OCI-LY7 (cell line): ENCODE data around the gene ALDH2. TPM values are rescaled to one million over a fixed set of nuclear protein-coding genes. Genes with fewer than 3 reads are reported as not detected.

ENCODE experiments used
- BruUV-seq: library from RNA; stranded (reverse); fragments of 400-500 nt; replicated peaks from 2 replicates; lab custom pipeline; 2021; lab: Mats Ljungman, UMichigan
- CTCF ChIA-PET: fragments of 300-600 bp; sonication (Branson Sonifier 250); formaldehyde crosslinking; loops from one replicate; lab custom pipeline; 2022; ENCODE audit warnings: antibody characterized with exemption; ENCODE audit not compliant: unreplicated experiment; lab: Charles Lee
- POLR2A ChIA-PET: fragments of 300-600 bp; sonication (Branson Sonifier 250); formaldehyde crosslinking; loops from one replicate; lab custom pipeline; 2022; ENCODE audit warnings: antibody characterized with exemption; lab: Charles Lee
- DNase-seq: peaks from one replicate; pipeline ENCODE4 v3.0.0-alpha.2; 2015; ENCODE audit warnings: low spot score
- H2AFZ ChIP-seq: fragments of 200-600 bp; sonication (generic), shearing (Covaris generic); 2 replicates; pipeline ENCODE4 v1.6.1; 2014; ENCODE audit warnings: mild to moderate bottlenecking, antibody characterized with exemption, low read length, moderate library complexity
- H3K27ac ChIP-seq: fragments of 200-600 bp; sonication (generic); 2 replicates; pipeline ENCODE4 v1.5.1; 2014; ENCODE audit warnings: mixed run types, low read depth, mild to moderate bottlenecking, moderate library complexity, low read length, inconsistent platforms; ENCODE audit not compliant: poor library complexity, severe bottlenecking
- H3K36me3 ChIP-seq: fragments of 200-600 bp; sonication (generic); 2 replicates; pipeline ENCODE4 v1.6.1; 2014; ENCODE audit warnings: mild to moderate bottlenecking, antibody characterized with exemption, low read length, moderate library complexity, mixed read lengths; ENCODE audit not compliant: insufficient read depth
- H3K4me1 ChIP-seq: fragments of 200-600 bp; sonication (generic); 2 replicates; pipeline ENCODE4 v1.5.1; 2014; ENCODE audit warnings: mild to moderate bottlenecking, low read length; ENCODE audit not compliant: insufficient read depth, poor library complexity, severe bottlenecking
- H3K4me2 ChIP-seq: fragments of 200-600 bp; sonication (generic); 2 replicates; pipeline ENCODE4 v1.6.1; 2014; ENCODE audit warnings: mild to moderate bottlenecking, low read length
- H3K4me3 ChIP-seq: fragments of 200-600 bp; sonication (generic); 2 replicates; pipeline ENCODE4 v1.5.1; 2014; ENCODE audit warnings: mild to moderate bottlenecking, low read depth, low read length; ENCODE audit not compliant: poor library complexity, severe bottlenecking
- H3K79me2 ChIP-seq: fragments of 200-600 bp; sonication (generic); 2 replicates; pipeline ENCODE4 v1.6.1; 2016; ENCODE audit warnings: low read depth, mild to moderate bottlenecking, low read length, moderate library complexity, mixed read lengths; ENCODE audit not compliant: insufficient read depth
- H3K9me2 ChIP-seq: fragments of 200-600 bp; sonication (generic); 2 replicates; pipeline ENCODE4 v1.6.1; 2016; ENCODE audit warnings: mild to moderate bottlenecking, low read length, mixed read lengths; ENCODE audit not compliant: insufficient read depth
- H3K9me3 ChIP-seq: fragments of 200-600 bp; sonication (generic); 2 replicates; pipeline ENCODE4 v1.6.1; 2014; ENCODE audit warnings: mild to moderate bottlenecking, mixed run types, low read length, mixed read lengths
- H4K20me1 ChIP-seq: fragments of 200-600 bp; sonication (generic); 2 replicates; pipeline ENCODE4 v1.6.1; 2014; ENCODE audit warnings: mild to moderate bottlenecking, antibody characterized with exemption, low read length, moderate library complexity, mixed read lengths; ENCODE audit not compliant: insufficient read depth
- EZH2phosphoT487 ChIP-seq: fragments of 200-600 bp; sonication (generic); IDR thresholded peaks from 2 replicates; pipeline ENCODE4 v1.6.1; 2018; ENCODE audit warnings: low read depth, borderline replicate concordance, mild to moderate bottlenecking, mixed run types, antibody characterized with exemption, low read length, moderate library complexity, mixed read lengths
- intact Hi-C: fragments of 100-400 bp; cut with micrococcal nuclease; formaldehyde crosslinking; loops from one replicate; pipeline ENCODE4 v1.10.0; 2022; ENCODE audit not compliant: unreplicated experiment
- total RNA-seq, 2 experiments: library from RNA; depleted of rRNA in 1 of 2; stranded (reverse); fragments of >200 nt in 1 of 2; shearing (Covaris generic) in 1 of 2; gene quantifications; 2 replicates each; pipeline ENCODE4 v1.2.3, GENCODE V29; 2014 to 2022
- TF ChIP-seq, protein P1 (sequence below): fragments of 200-600 bp; sonication (generic); conservative IDR thresholded peaks from 2 replicates; pipeline ENCODE4 v1.5.1; 2014; ENCODE audit warnings: mild to moderate bottlenecking, antibody characterized with exemption, low read length, moderate library complexity, mixed read lengths

The ALDH2 gene
- total RNA-seq, 2 experiments from 2014 or later: 16.5 to 19.9 TPM

DNA sequence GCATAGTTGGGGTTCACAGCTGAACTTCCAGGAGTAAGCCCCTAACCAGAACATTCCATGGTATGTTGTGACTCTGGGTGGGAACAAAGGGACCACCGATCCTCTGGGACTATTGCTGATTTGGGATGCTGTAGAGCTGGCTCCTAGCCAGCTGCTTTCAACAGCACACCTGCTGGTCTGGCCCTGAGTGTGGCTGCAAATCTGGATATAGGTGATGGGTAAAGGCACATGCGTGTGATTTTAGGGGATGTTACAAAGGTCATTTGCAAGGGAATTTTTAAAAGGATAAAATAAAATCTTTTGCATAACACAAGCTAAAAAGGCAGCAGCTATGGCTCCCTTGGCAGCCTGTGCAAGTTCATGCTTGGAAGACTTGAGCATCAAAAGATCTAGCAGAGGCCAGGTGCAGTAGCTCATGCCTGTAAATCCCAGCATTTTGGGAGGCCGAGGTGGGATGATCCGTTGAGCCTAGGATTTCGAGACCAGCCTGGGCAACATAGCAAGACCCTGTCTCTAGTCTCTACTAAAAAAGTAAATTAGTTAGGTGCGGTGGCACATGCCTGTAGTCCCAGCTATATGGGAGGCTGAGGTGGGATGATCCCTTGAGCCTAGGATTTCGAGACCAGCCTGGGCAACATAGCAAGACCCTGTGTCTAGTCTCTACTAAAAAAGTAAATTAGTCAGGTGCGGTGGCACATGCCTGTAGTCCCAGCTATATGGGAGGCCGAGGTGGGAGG, 1.6 kb downstream of the ALDH2 start:
- ChIA-PET POLR2A (interaction anchor here (0.7 to 1.0 kb wide), 2 partner anchors 8 to 9 kb away, joined by 3 to 4 read pairs; no protein-coding TSS in a partner anchor), CTCF (interaction anchor here (0.7 kb wide), 1 partner anchor 18 kb away, joined by 3 read pairs; no protein-coding TSS in a partner anchor)
- BruUV-seq: no TSS peak
- intact Hi-C loops: loop anchor here (10.0 kb wide), 1 partner anchor 364 kb away; the partner anchor contains the start of gene SH2B3
- TF ChIP-seq EZH2phosphoT487: no peak
- TF ChIP-seq, protein P1, sequence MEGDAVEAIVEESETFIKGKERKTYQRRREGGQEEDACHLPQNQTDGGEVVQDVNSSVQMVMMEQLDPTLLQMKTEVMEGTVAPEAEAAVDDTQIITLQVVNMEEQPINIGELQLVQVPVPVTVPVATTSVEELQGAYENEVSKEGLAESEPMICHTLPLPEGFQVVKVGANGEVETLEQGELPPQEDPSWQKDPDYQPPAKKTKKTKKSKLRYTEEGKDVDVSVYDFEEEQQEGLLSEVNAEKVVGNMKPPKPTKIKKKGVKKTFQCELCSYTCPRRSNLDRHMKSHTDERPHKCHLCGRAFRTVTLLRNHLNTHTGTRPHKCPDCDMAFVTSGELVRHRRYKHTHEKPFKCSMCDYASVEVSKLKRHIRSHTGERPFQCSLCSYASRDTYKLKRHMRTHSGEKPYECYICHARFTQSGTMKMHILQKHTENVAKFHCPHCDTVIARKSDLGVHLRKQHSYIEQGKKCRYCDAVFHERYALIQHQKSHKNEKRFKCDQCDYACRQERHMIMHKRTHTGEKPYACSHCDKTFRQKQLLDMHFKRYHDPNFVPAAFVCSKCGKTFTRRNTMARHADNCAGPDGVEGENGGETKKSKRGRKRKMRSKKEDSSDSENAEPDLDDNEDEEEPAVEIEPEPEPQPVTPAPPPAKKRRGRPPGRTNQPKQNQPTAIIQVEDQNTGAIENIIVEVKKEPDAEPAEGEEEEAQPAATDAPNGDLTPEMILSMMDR: no peak
- DNase-seq: no peak
- H4K20me1 ChIP-seq: no peaks in the 10 kb centered on the region
- H3K27ac ChIP-seq: no peak overlapping the region
- no peaks in the 10 kb centered on the region for H3K9me2 ChIP-seq
- no peaks in the 10 kb centered on the region for H3K9me3 ChIP-seq
- no peak overlapping the region for H2AFZ ChIP-seq
- H3K4me2 ChIP-seq: peak overlapping the region; percentile 63
- peaks cover 47% of the 10 kb centered on the region for H3K4me1 ChIP-seq
- H3K4me3 ChIP-seq: no peak overlapping the region
- no peaks in the 10 kb centered on the region for H3K79me2 ChIP-seq
- no peaks in the 10 kb centered on the region for H3K36me3 ChIP-seq

DNA sequence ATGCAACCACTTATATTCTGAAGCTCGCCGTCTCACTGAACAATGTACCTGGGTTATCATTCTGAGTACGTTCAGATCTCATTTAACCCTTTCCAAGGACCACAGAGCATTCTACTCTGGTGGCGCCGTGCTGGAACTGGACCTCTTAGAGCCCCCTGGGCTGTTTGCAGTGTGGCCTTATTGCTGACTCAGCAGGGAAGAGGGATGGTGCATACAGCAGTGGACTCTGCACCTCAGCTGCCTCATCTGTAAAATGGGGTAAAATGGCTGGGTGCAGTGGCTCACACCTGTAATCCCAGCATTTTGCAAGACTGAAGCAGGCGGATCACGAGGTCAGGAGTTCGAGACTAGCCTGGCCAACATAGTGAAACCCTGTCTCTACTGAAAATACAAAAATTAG, 2.9 kb downstream of the ALDH2 start:
- BruUV-seq: no TSS peak
- Histone ChIP-seq H3K79me2 (no peaks in the 10 kb centered on the region), H2AFZ (no peak overlapping the region), H3K36me3 (no peaks in the 10 kb centered on the region), H3K27ac (no peak overlapping the region), H3K4me1 (peaks cover 47% of the 10 kb centered on the region), H4K20me1 (no peaks in the 10 kb centered on the region), H3K9me3 (no peaks in the 10 kb centered on the region), H3K9me2 (no peaks in the 10 kb centered on the region), H3K4me3 (no peak overlapping the region), H3K4me2 (no peak overlapping the region)
- CTCF ChIA-PET: no interaction called here
- POLR2A ChIA-PET: interaction anchor here (0.6 to 2.4 kb wide), 3 partner anchors 8 to 35 kb away, joined by 3 to 8 read pairs (median 4); no protein-coding TSS in a partner anchor
- intact Hi-C loops: loop anchor here (10.0 kb wide), 1 partner anchor 365 kb away; the partner anchor contains the start of gene SH2B3
- no peak for DNase-seq
- TF ChIP-seq, protein P1: no peak
